HUES64 (cell line): ENCODE measurements around the gene HAUS8. TPM values are rescaled to one million over a fixed set of nuclear protein-coding genes. Genes with fewer than 3 reads are reported as not detected.

Experiments used
- H3K27ac ChIP-seq: 2 replicates; pipeline ENCODE4 v1.7.0; 2013; ENCODE audit warnings: low read depth, low read length, inconsistent platforms
- H3K27me3 ChIP-seq: 2 replicates; pipeline ENCODE4 v1.6.1; 2013; ENCODE audit warnings: mild to moderate bottlenecking, low read length; ENCODE audit not compliant: insufficient read depth
- H3K36me3 ChIP-seq: 2 replicates; pipeline ENCODE4 v1.6.1; 2013; ENCODE audit warnings: mild to moderate bottlenecking, low read length; ENCODE audit not compliant: insufficient read depth
- H3K4me1 ChIP-seq: 2 replicates; pipeline ENCODE4 v1.6.1; 2013; ENCODE audit warnings: mild to moderate bottlenecking, low read length, moderate library complexity; ENCODE audit not compliant: insufficient read depth
- H3K4me3 ChIP-seq: 2 replicates; pipeline ENCODE4 v1.5.1; 2013; ENCODE audit warnings: mild to moderate bottlenecking, low read length, moderate library complexity
- H3K9ac ChIP-seq: 2 replicates; pipeline ENCODE4 v1.6.1; 2013; ENCODE audit warnings: mild to moderate bottlenecking, low read depth, low read length
- H3K9me3 ChIP-seq: 2 replicates; pipeline ENCODE4 v1.6.1; 2013; ENCODE audit warnings: low read depth, low read length; ENCODE audit not compliant: insufficient read depth
- WGBS: fragments of 150-250, 120-280 bp; methylation state at CpG from one replicate; pipeline ENCODE4 v1.1.7; 2013; ENCODE audit warnings: missing lambda C conversion rate; 5-methylcytosine and 5-hydroxymethylcytosine counted together
- polyA plus RNA-seq, 2 experiments: library from polyadenylated mRNA; stranded (reverse); fragments of 50-300 nt; gene quantifications; one replicate each; pipeline ENCODE4 v1.2.3, GENCODE V29; 2013

The HAUS8 gene
- 19.6 TPM for polyA plus RNA-seq (2013, experiment 1 of 2)
- polyA plus RNA-seq (2013, experiment 2 of 2), result 23.6 TPM

- Histone ChIP-seq H3K9me3 (no peaks in the 10 kb centered on the region), H3K27me3 (no peaks in the 10 kb centered on the region), H3K9ac (peak within 1 kb of the TSS; percentile 94), H3K4me3 (peak within 1 kb of the TSS; percentile 94), H3K36me3 (peaks cover 32% of the 10 kb centered on the region), H3K27ac (peak within 1 kb of the TSS; percentile 91), H3K4me1 (peaks cover 34% of the 10 kb centered on the region)
- under 1% methylated on average over 103 of the region's 103 CpGs for WGBS
These were observed at the start of gene HAUS8, which contains the start of gene MYO9B for GRCh38 chr19:17075035-17075863. Gene HAUS8, minus strand, starts transcription at chr19:17075452. Its CDS starts 30 bp downstream, at chr19:17075422. Gene MYO9B, plus strand, starts transcription at chr19:17075777. Its CDS starts 25,941 bp downstream, at chr19:17101718.

DNA sequence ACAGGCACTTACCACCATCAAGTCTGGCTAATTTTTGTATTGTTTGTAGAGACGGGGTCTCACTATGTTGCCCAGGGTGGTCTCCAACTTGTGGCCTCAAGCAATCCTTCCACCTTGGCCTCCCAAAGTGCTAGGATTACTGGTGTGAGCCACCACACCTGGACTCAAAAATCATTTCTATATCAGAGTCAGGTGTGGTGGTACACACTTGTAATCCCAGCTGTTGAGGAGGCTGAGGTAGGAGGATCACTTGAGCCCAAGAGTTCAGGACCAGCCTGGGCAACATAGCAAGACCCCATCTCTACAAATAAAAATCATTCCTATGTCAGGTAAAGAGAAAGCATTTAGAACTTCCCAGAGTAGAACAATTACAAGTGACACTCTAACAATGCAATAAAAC, 48.8 kb upstream of the HAUS8 start:
- H3K4me1 ChIP-seq, result peaks cover 13% of the 10 kb centered on the region
- no peaks in the 10 kb centered on the region for H3K9me3 ChIP-seq
- 100% methylated on average over 1 of the region's 1 CpG for WGBS
- H3K9ac ChIP-seq, result no peak overlapping the region
- H3K36me3 ChIP-seq, result 0 out of 2 replicates have a peak, but pooled peaks cover 4% of the 10 kb centered on the region
- H3K27me3 ChIP-seq, result no peaks in the 10 kb centered on the region
- H3K27ac ChIP-seq, result no peak overlapping the region
- no peak overlapping the region for H3K4me3 ChIP-seq

GRCh38 chr19:17123041-17123440, 47.8 kb upstream of the HAUS8 start:
- Histone ChIP-seq H3K9me3 (no peaks in the 10 kb centered on the region), H3K4me1 (peaks cover 13% of the 10 kb centered on the region), H3K27ac (no peak overlapping the region), H3K4me3 (no peak overlapping the region), H3K9ac (no peak overlapping the region), H3K36me3 (0 out of 2 replicates have a peak, but pooled peaks cover 5% of the 10 kb centered on the region), H3K27me3 (no peaks in the 10 kb centered on the region)
- 84% methylated on average over 2 of the region's 2 CpGs for WGBS

GRCh38 chr19:17121736-17122293, 46.6 kb upstream of the HAUS8 start:
- Histone ChIP-seq H3K36me3 (0 out of 2 replicates have a peak, but pooled peaks cover 5% of the 10 kb centered on the region), H3K27ac (no peak overlapping the region), H3K27me3 (no peaks in the 10 kb centered on the region), H3K4me3 (no peak overlapping the region), H3K9me3 (no peaks in the 10 kb centered on the region), H3K4me1 (peaks cover 13% of the 10 kb centered on the region), H3K9ac (no peak overlapping the region)
- WGBS, result 87% methylated on average over 9 of the region's 9 CpGs

DNA sequence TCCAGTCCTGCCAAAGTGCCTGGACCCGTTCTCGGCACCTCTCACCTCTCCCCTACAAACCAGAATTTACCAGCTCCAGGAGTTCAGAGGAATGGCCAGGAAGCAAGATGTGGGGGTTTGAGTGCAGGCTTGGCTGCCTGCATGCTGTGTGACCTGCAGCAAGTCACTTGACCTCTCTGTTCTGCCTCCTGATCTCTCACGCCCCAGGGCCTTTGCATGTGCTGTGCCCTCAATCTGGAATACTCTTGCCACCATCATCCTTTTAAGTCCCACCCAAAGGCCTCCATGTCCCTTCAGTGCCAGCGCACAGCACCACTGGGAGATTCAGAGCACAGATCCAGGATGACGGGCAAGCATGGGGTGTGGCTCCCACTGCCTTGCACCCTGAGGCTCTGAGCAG, 43.7 kb upstream of the HAUS8 start:
- H3K36me3 ChIP-seq, result 0 out of 2 replicates have a peak, but pooled peaks cover 5% of the 10 kb centered on the region
- H3K9me3 ChIP-seq, result no peaks in the 10 kb centered on the region
- H3K4me1 ChIP-seq, result peaks cover 5% of the 10 kb centered on the region
- no peak overlapping the region for H3K4me3 ChIP-seq
- 81% methylated on average over 5 of the region's 5 CpGs for WGBS
- no peaks in the 10 kb centered on the region for H3K27me3 ChIP-seq
- H3K9ac ChIP-seq, result no peak overlapping the region
- peak overlapping the region; percentile 25; the same call in 1 of the 2 replicates for H3K27ac ChIP-seq

DNA sequence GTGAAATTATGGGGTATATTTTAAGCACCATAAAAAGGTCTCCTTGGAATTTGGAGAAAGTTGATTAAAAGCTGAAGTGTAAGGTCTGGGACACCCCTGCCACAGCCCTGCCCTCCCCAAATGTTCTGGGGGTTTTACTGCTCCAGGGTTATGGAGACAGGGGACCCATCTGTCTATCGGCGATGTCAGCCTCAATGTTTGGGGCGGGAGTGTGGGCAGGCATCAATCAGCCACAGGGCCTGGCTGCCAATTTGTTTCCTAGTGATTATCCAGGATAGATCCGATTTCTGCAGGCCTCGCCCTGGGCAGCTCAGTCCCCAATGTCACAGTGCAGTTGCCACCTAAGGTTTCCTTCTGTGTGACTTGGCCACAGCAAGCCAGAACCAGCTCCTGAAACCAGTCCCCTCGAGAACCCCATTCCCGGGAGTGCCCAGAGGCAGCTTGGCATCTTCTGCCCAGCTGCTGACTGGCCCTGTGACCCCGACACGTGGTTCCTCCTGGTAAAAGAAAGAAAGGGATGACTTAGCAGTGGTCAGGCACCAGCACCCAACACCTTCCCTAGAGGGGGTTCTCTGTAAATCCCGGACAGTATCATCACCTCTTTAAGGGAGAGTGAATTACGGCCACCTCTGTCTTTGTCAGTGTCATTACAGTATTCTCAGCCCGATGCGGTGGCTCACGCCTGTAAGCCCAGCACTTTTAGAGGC, 41.9 kb upstream of the HAUS8 start:
- no peak overlapping the region for H3K4me3 ChIP-seq
- H3K36me3 ChIP-seq, result 0 out of 2 replicates have a peak, but pooled peaks cover 3% of the 10 kb centered on the region
- 95% methylated on average over 14 of the region's 14 CpGs for WGBS
- H3K4me1 ChIP-seq, result peaks cover 10% of the 10 kb centered on the region
- no peak overlapping the region for H3K27ac ChIP-seq
- no peaks in the 10 kb centered on the region for H3K9me3 ChIP-seq
- no peaks in the 10 kb centered on the region for H3K27me3 ChIP-seq
- H3K9ac ChIP-seq, result no peak overlapping the region

- no peaks in the 10 kb centered on the region for H3K9me3 ChIP-seq
- 24% methylated on average over 12 of the region's 12 CpGs for WGBS
- H3K27me3 ChIP-seq, result no peaks in the 10 kb centered on the region
- H3K9ac ChIP-seq, result no peak overlapping the region
- no peak overlapping the region for H3K4me3 ChIP-seq
- H3K36me3 ChIP-seq, result peaks cover 11% of the 10 kb centered on the region
- peak overlapping the region; percentile 16; the same call in 1 of the 2 replicates for H3K27ac ChIP-seq
- H3K4me1 ChIP-seq, result peaks cover 10% of the 10 kb centered on the region
These were observed 39.2 kb upstream of the HAUS8 start for GRCh38 chr19:17114414-17114831.

DNA sequence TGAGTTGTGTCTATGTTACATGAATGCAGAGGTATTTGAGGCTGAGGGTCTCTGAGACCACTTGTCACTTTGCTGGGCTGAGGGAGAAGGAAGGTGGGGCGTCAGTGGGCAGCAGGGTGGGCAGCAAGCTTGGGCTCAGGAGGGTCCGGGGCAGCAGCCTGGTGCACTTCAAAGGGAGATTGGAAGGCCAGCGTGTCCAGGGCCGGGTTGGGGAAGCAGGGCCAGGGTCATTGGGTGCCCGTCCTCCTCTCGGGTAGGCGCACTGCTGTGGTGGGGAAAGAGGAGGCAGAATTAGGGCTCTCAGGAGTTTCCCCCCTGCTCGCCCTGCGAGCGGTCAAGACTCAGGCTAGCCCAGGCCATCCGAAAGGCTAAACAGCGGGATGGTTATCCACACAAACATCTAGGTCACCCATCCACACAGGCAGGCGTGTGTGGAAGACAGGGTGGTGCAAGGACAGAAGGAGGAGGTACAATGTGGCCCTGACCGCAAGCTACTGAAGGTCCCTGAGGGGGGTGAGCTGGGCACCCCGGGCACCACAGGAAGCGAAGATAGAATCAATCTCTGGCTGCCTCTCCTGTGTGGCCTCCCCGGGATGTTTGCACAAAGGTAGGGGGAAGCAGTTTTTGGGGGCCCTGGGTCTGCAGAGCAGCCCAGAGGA, 38.0 kb upstream of the HAUS8 start:
- 91% methylated on average over 16 of the region's 17 CpGs for WGBS
- no peak overlapping the region for H3K9ac ChIP-seq
- H3K4me1 ChIP-seq, result peaks cover 10% of the 10 kb centered on the region
- no peaks in the 10 kb centered on the region for H3K27me3 ChIP-seq
- H3K9me3 ChIP-seq, result no peaks in the 10 kb centered on the region
- no peak overlapping the region for H3K27ac ChIP-seq
- peaks cover 11% of the 10 kb centered on the region for H3K36me3 ChIP-seq
- no peak overlapping the region for H3K4me3 ChIP-seq

GRCh38 chr19:17112700-17113099, 37.4 kb upstream of the HAUS8 start:
- H3K36me3 ChIP-seq, result peaks cover 15% of the 10 kb centered on the region
- WGBS, result 89% methylated on average over 7 of the region's 7 CpGs
- H3K4me3 ChIP-seq, result no peak overlapping the region
- no peaks in the 10 kb centered on the region for H3K9me3 ChIP-seq
- no peaks in the 10 kb centered on the region for H3K27me3 ChIP-seq
- no peak overlapping the region for H3K27ac ChIP-seq
- peaks cover 10% of the 10 kb centered on the region for H3K4me1 ChIP-seq
- H3K9ac ChIP-seq, result no peak overlapping the region

DNA sequence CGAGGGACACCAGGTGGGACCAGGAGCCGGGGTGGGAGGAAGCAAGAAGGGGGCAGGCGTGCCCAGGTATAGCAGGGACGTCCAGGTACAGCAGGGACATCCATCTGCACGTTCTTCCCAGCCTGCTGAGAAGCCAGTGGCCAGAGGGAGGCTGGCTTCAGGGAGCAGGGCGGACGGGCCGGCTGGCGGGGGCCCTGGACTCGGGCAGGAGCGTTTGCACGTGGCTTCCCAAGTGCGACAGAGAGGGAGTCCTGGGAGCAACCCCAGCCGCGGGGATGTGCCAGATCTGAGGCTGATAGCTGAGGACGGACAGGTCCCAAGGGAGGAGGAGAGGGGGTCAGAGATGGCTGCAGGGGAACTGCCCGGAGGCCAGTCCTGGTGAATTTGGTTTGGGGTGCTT, 37.0 kb upstream of the HAUS8 start:
- H3K36me3 ChIP-seq, result peaks cover 15% of the 10 kb centered on the region

More for the DNA sequence above, 37.0 kb upstream of the HAUS8 start:
- Histone ChIP-seq H3K9me3 (no peaks in the 10 kb centered on the region), H3K27me3 (no peaks in the 10 kb centered on the region), H3K4me3 (no peak overlapping the region), H3K27ac (no peak overlapping the region), H3K9ac (no peak overlapping the region), H3K4me1 (peaks cover 12% of the 10 kb centered on the region)
- WGBS, result 93% methylated on average over 17 of the region's 17 CpGs
